ENCODE data around the gene RNH1. TPM values are rescaled to one million over a fixed set of nuclear protein-coding genes. Genes with fewer than 3 reads are reported as not detected.

The RNH1 gene
- total RNA-seq, 1 experiment from 2014 or later = 288 TPM

DNA sequence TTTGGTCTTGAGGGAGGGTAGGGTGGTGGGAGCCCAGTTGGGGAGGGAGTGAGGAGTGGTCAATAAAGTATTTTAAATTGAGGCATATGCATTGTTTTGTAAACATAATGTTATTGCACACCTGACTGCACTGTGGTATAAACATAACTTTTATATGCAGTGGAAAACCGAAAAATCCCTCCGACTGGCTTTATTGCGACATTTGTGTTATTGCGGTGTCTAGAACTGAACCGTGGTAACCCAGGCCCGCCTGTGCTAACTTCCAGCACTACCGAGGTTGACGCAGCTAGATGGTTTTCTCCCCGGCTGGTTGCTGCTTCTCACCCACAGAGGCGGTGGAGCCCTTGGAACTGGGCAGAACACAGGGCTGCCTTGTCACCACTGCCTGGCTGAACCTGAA, 7.6 kb upstream of the RNH1 start:
- no peaks in the 10 kb centered on the region for H3K9me3 Mint-ChIP-seq (ENCODE audit: unreplicated experiment)
- no TSS peak for BruUV-seq (replicated peaks)
- no peak for DNase-seq (ENCODE audit: unreplicated experiment)
- H3K27ac Mint-ChIP-seq (ENCODE audit: low read depth, unreplicated experiment) = peak overlapping the region; percentile 91
- TF ChIP-seq, protein P1, sequence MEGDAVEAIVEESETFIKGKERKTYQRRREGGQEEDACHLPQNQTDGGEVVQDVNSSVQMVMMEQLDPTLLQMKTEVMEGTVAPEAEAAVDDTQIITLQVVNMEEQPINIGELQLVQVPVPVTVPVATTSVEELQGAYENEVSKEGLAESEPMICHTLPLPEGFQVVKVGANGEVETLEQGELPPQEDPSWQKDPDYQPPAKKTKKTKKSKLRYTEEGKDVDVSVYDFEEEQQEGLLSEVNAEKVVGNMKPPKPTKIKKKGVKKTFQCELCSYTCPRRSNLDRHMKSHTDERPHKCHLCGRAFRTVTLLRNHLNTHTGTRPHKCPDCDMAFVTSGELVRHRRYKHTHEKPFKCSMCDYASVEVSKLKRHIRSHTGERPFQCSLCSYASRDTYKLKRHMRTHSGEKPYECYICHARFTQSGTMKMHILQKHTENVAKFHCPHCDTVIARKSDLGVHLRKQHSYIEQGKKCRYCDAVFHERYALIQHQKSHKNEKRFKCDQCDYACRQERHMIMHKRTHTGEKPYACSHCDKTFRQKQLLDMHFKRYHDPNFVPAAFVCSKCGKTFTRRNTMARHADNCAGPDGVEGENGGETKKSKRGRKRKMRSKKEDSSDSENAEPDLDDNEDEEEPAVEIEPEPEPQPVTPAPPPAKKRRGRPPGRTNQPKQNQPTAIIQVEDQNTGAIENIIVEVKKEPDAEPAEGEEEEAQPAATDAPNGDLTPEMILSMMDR (IDR thresholded peaks at IDR 0.05; ENCODE audit: unreplicated experiment) = no peak
- CTCF ChIA-PET = interaction anchor here (0.7 kb wide), 2 partner anchors 104 to 280 kb away, joined by 3 read pairs; no protein-coding TSS in a partner anchor
- POLR2A ChIA-PET = interaction anchor here (0.8 to 6.3 kb wide), 10 partner anchors 10 to 278 kb away, joined by 3 to 81 read pairs (median 4); partner anchors contain the start of genes PSMD13, PTDSS2, RNH1 and SIRT3
- peaks cover 48% of the 10 kb centered on the region for H3K36me3 Mint-ChIP-seq (ENCODE audit: insufficient read depth, unreplicated experiment)
- H3K4me3 Mint-ChIP-seq (ENCODE audit: unreplicated experiment) = peak overlapping the region; percentile 25
- intact Hi-C loops (cut with micrococcal nuclease) = loop anchor here (5.0 kb wide), 1 partner anchor 122 kb away; the partner anchor contains the start of gene PKP3
- H3K4me1 Mint-ChIP-seq (ENCODE audit: insufficient read depth, unreplicated experiment) = peaks cover 10% of the 10 kb centered on the region
- H3K27me3 Mint-ChIP-seq (ENCODE audit: insufficient read depth, unreplicated experiment) = no peaks in the 10 kb centered on the region

DNA sequence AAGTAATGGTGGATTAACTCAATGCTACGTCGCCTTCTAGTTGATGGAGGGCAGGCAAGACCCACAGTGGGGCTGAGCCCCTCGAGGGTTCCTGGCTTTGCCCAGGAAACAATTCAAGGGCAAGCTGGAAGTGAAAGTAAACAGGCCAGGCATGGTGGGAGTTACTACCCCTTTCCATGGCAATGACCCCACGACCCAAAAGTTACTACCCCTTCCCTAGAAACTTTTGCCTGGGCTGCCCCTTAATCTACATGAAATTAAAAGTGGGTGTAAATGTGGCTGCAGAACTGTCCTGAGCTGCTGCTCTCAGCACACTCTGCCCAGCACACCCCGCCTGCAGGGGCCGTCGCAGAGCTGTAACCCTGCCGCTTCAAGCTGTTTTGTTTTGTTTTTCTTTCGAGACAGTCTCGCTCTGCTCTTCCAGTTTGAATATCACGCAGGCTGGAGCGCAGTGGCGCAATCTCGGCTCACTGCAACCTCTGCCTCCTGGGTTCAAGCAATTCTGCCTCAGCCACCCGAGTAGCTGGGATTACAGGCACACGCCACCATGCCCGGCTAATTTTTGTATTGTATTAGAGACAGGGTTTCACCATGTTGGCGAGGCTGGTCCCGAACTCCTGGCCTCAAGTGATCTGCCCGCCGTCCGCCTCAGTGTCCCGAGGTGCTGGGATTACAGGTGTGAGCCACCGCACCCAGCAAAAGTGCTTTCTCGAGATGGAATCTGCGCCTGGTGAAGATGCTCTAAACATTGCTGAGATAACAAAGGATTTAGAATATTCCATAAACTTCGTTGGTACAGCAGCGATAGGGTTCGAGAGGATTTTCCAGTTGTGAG, 5.9 kb upstream of the RNH1 start:
- no peak overlapping the region for H3K4me3 Mint-ChIP-seq (ENCODE audit: unreplicated experiment)
- ChIA-PET CTCF (no interaction called here), POLR2A (interaction anchor here (0.7 to 1.6 kb wide), 2 partner anchors 9 to 62 kb away, joined by 3 read pairs; no protein-coding TSS in a partner anchor)
- intact Hi-C loops (cut with micrococcal nuclease) = no loop called here
- peaks cover 10% of the 10 kb centered on the region for H3K4me1 Mint-ChIP-seq (ENCODE audit: insufficient read depth, unreplicated experiment)
- H3K9me3 Mint-ChIP-seq (ENCODE audit: unreplicated experiment) = no peaks in the 10 kb centered on the region
- H3K36me3 Mint-ChIP-seq (ENCODE audit: insufficient read depth, unreplicated experiment) = peaks cover 41% of the 10 kb centered on the region
- no peak overlapping the region for H3K27ac Mint-ChIP-seq (ENCODE audit: low read depth, unreplicated experiment)
- BruUV-seq (replicated peaks) = no TSS peak
- no peak for DNase-seq (ENCODE audit: unreplicated experiment)
- no peaks in the 10 kb centered on the region for H3K27me3 Mint-ChIP-seq (ENCODE audit: insufficient read depth, unreplicated experiment)
- TF ChIP-seq, protein P1 (IDR thresholded peaks at IDR 0.05; ENCODE audit: unreplicated experiment) = no peak

DNA sequence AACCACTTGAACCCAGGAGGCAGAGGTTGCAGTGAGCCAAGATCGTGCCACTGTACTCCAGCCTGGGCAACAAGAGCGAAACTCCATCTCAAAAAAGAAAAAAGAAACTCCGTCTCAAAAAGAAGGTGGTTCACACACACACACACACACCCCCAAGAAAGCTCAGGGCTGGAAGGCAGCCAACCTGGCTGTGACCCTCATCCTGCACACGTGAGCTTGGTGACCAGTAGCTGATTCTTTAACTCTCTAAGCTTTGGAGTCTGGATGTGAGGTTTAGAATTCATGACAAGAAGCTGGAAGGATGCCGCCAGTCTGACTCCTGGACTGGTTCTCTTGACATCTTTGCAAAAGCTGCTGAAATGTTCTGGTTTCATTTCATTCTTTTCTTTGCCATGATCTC, 1.9 kb upstream of the RNH1 start:
- intact Hi-C loops (cut with micrococcal nuclease) = no loop called here
- TSS peak; percentile 17 for BruUV-seq (replicated peaks)
- H3K27ac Mint-ChIP-seq (ENCODE audit: low read depth, unreplicated experiment) = no peak overlapping the region
- TF ChIP-seq, protein P1 (IDR thresholded peaks at IDR 0.05; ENCODE audit: unreplicated experiment) = no peak
- ChIA-PET CTCF (interaction anchor here (0.6 to 1.4 kb wide), 3 partner anchors 9 to 302 kb away, joined by 3 to 4 read pairs (median 3); no protein-coding TSS in a partner anchor), POLR2A (interaction anchor here (0.7 to 1.2 kb wide), 3 partner anchors 26 to 173 kb away, joined by 3 read pairs; partner anchors contain the start of gene HRAS)
- H3K27me3 Mint-ChIP-seq (ENCODE audit: insufficient read depth, unreplicated experiment) = no peaks in the 10 kb centered on the region
- peaks cover 43% of the 10 kb centered on the region for H3K36me3 Mint-ChIP-seq (ENCODE audit: insufficient read depth, unreplicated experiment)
- peak overlapping the region; percentile 95 for H3K4me3 Mint-ChIP-seq (ENCODE audit: unreplicated experiment)
- no peak for DNase-seq (ENCODE audit: unreplicated experiment)
- no peaks in the 10 kb centered on the region for H3K9me3 Mint-ChIP-seq (ENCODE audit: unreplicated experiment)
- peaks cover 6% of the 10 kb centered on the region for H3K4me1 Mint-ChIP-seq (ENCODE audit: insufficient read depth, unreplicated experiment)
